ENCODE results near the gene PXN. TPM values are rescaled to one million over a fixed set of nuclear protein-coding genes. Genes with fewer than 3 reads are reported as not detected.
A peak's percentile ranks its signal among the peaks of the same experiment; 100 is the strongest.

PXN gene
- total RNA-seq (2014; rRNA removed; shearing (Covaris generic)) (69.3 and 76.0 TPM in 2 replicates), polyA plus RNA-seq (2016; fragmentation: Nextera tagmentation; extraction: Ambion mirVana) (38.4 and 39.0 TPM in 2 replicates)
- long read RNA-seq, partial matches to known transcripts = 0 of 30 reads
- long read RNA-seq, other reads (novel, unspliced or antisense) = 28 of 30 reads

GRCh38 chr12:120265473-120266179 lies at the start of gene PXN:
Gene PXN, minus strand, starts transcription at chr12:120265730. Its CDS starts 101 bp downstream, at chr12:120265629.
- H4K20me1 ChIP-seq (replicated peaks; ENCODE audit: insufficient read depth) = peaks cover 22% of the 10 kb centered on the region
- H3K9me2 ChIP-seq (ENCODE audit: insufficient read depth) = no peaks in the 10 kb centered on the region
- H3K4me1 ChIP-seq (ENCODE audit: insufficient read depth) = peaks cover 35% of the 10 kb centered on the region
- Mint-ChIP-seq H3K36me3 (ENCODE audit: low read depth) (peaks cover 2% of the 10 kb centered on the region; the same call in 1 of the 3 replicates), H3K9me3 (no peaks in the 10 kb centered on the region), H3K27me3 (ENCODE audit: insufficient read depth, low read depth, poor library complexity) (peaks cover 7% of the 10 kb centered on the region), H3K27ac (peak within 1 kb of the TSS; percentile 55; the same call in 1 of the 2 replicates), H3K4me1 (peaks cover 40% of the 10 kb centered on the region), H3K4me3 (peak within 1 kb of the TSS; percentile 82)
- H3F3A ChIP-seq (replicated peaks; ENCODE audit: low read depth) = peaks cover 22% of the 10 kb centered on the region
- no peaks in the 10 kb centered on the region for H3K36me3 ChIP-seq (ENCODE audit: insufficient read depth)
- ATAC-seq (peak; percentile 75), DNase-seq (ENCODE audit: low spot score) (peak; percentile 79)
- H3K79me2 ChIP-seq (replicated peaks; ENCODE audit: insufficient read depth) = peaks cover 45% of the 10 kb centered on the region
- H2AFZ ChIP-seq = peak within 1 kb of the TSS; percentile 90
- TF ChIP-seq POLR2AphosphoS5 (IDR thresholded peaks at IDR 0.05; ENCODE audit: low read depth) = peak; percentile 47
- no peak for TF ChIP-seq STAT1 (IDR thresholded peaks at IDR 0.05; ENCODE audit: unreplicated experiment)
- TF ChIP-seq CTCF (conservative IDR thresholded peaks at IDR 0.05; ENCODE audit: low read depth in 2 of 2) = peak; percentile 68 to 91
- TF ChIP-seq EZH2phosphoT487 (IDR thresholded peaks at IDR 0.05; ENCODE audit: unreplicated experiment) = no peak
- H3K4me3 ChIP-seq = peak within 1 kb of the TSS; percentile 87
- 0 out of 2 replicates have a peak within 1 kb of the TSS, but pooled peaks have one; percentile 65 for H3K27ac ChIP-seq (ENCODE audit: low read depth)
- H3K4me2 ChIP-seq = peak within 1 kb of the TSS; percentile 94
- no peaks in the 10 kb centered on the region for H3K27me3 ChIP-seq (ENCODE audit: insufficient read depth)

- Mint-ChIP-seq H3K27me3 (ENCODE audit: insufficient read depth, low read depth, poor library complexity) (peaks cover 7% of the 10 kb centered on the region), H3K27ac (no peak overlapping the region), H3K4me1 (peaks cover 7% of the 10 kb centered on the region; the same call in 2 of the 3 replicates), H3K9me3 (no peaks in the 10 kb centered on the region), H3K36me3 (ENCODE audit: low read depth) (no peaks in the 10 kb centered on the region), H3K4me3 (no peak overlapping the region)
- Histone ChIP-seq H3K4me3 (no peak overlapping the region), H3K36me3 (ENCODE audit: insufficient read depth) (no peaks in the 10 kb centered on the region), H3K9me2 (ENCODE audit: insufficient read depth) (no peaks in the 10 kb centered on the region), H3K4me2 (no peak overlapping the region), H2AFZ (no peak overlapping the region), H3F3A (replicated peaks; ENCODE audit: low read depth) (peaks cover 4% of the 10 kb centered on the region; the same call in 1 of the 2 replicates), H3K27me3 (ENCODE audit: insufficient read depth) (no peaks in the 10 kb centered on the region), H4K20me1 (replicated peaks; ENCODE audit: insufficient read depth) (no peaks in the 10 kb centered on the region), H3K79me2 (replicated peaks; ENCODE audit: insufficient read depth) (no peaks in the 10 kb centered on the region), H3K27ac (ENCODE audit: low read depth) (no peak overlapping the region), H3K4me1 (ENCODE audit: insufficient read depth) (no peaks in the 10 kb centered on the region; the same call in 1 of the 2 replicates)
- peak; percentile 68 to 74 for TF ChIP-seq CTCF (conservative IDR thresholded peaks at IDR 0.05; ENCODE audit: low read depth in 2 of 2)
- TF ChIP-seq EZH2 (IDR thresholded peaks at IDR 0.05; ENCODE audit: low read depth, unreplicated experiment) = no peak
- DNase-seq (ENCODE audit: low spot score) (peak; percentile 90), ATAC-seq (peak; percentile 24)
These were observed 48.7 kb upstream of the PXN start for GRCh38 chr12:120314220-120314619.

Measured in GM23338 (cell line).